ELR (cell line): ENCODE data around the gene CNN1.

ENCODE experiments used
- DNase-seq: peaks from one replicate; pipeline ENCODE4 v3.0.0-alpha.2; 2015; ENCODE audit warnings: low read depth

The CNN1 gene

DNA sequence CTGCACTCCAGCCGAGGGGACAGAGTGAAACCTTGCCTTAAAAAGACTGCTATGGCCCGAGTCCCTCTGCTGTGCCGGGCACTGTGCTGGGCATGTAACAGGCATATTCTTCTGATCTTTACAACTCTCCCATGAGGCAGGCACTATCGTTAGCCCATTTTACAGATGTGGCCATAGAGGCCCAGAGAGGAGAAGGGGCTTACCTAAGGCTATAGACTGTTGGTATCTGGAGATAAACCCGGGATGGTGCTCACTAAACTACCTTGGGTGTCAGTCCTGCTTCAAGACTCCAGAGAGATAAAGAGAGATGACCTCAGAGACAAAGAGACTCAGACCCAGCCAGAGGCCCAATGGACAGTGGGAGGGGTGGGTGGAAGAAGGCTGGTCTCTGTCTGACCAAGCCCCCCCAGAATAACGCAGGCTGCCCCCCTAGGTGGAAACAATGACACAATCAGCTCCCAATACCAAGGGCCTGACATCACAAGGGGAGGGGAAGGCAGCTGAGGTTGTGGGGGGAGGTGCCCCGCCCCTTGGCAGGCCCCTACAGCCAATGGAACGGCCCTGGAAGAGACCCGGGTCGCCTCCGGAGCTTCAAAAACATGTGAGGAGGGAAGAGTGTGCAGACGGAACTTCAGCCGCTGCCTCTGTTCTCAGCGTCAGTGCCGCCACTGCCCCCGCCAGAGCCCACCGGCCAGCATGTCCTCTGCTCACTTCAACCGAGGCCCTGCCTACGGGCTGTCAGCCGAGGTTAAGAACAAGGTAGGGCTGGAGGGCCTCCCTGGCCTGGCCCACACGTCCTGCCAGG lies at the start of gene CNN1:
Gene CNN1 (plus strand): TSS at position 620 of the 805 bp plus-strand sequence. CDS start 77 bp downstream, at position 697.
- DNase-seq, result peak; percentile 63

DNA sequence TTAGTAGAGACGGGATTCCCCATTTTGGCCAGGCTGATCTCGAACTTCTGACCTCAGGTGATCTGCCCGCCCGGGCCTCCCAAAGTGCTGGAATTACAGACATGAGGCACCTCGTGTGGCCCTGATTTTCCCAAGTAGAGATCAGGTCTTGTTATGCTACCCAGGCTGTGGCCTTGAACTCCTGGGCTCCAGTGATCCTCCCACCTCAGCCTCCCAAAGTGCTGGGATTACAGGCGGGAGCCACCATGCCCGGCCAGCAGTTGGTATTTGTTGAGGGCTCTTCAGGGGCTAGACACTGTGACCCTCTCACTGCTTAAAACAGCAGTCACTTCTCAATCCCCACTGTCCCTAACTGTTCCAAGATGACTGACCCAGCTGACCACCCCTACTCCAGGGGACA lies 49.3 kb upstream of the CNN1 start:
- DNase-seq, result no peak

DNA sequence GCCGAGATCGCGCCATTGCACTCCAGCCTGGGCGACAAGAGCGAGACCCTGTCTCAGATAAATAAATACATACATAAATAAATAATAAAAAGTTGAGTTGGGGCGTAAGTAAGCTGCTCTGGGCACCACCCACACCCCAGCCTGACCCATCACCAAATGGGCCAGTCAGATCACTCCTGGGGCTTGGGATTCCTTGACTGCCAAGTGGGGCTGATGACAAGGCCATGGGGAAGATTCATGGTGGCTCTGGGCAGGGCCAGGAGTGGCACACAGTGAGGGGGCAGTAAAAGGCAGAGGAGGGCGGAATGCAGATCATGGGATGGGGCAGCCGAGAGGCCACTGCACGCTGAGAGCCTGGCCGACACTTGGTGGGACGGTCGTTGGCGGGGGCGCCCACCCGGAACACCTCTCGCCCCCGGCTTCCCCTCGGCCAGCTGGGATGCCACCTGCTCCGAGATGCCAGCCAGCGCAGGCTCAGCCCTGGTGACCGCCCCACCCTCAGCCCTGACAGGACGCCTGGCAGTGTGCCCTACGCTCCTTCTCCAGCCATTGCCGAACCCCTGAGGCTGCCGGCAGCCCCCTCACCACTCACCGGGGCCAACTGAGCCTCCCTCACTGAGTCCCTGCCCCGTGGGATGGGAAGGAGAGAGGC lies 43.9 kb upstream of the CNN1 start:
- DNase-seq, result no peak

DNA sequence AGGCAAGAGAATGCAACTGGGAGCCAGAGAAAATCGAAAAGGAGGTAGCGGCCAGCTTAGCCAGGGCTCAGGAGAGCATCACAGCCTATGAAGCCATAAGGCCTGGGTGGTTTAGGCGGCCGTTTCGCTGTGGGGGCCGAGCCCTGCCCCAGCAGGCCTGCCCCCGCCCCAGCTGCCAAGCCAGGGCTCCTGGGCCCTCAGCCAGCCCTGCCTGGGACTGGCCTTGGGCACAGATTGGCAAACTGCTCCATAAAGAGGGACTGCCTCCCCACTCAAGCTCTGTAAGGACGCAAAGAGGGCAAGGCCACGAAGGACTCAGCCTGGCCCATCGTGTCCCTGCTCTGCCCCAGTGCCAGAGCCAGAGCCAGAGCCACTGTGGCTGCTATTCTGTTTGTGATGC lies 43.2 kb upstream of the CNN1 start:
- DNase-seq, result no peak

DNA sequence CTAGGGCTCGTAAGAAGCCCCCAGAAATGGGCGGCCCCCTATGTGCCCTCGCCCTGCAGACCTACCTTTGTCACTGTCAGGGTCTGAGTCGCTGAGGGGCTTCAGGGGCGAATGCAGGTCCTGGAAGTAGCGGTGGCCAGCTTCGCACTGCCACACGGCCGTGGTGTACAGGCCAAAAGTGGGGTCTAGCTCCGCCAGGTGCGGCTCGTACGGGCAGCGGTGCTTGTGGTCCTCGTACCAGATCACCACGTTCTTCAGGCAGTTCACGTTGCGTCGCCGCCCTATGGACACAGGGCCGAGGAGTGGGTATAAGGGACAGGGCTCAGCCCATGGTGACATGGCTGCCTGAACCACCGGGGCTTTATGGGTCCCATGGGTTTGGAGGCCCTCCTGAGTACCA lies 42.8 kb upstream of the CNN1 start:
- DNase-seq, result no peak

DNA sequence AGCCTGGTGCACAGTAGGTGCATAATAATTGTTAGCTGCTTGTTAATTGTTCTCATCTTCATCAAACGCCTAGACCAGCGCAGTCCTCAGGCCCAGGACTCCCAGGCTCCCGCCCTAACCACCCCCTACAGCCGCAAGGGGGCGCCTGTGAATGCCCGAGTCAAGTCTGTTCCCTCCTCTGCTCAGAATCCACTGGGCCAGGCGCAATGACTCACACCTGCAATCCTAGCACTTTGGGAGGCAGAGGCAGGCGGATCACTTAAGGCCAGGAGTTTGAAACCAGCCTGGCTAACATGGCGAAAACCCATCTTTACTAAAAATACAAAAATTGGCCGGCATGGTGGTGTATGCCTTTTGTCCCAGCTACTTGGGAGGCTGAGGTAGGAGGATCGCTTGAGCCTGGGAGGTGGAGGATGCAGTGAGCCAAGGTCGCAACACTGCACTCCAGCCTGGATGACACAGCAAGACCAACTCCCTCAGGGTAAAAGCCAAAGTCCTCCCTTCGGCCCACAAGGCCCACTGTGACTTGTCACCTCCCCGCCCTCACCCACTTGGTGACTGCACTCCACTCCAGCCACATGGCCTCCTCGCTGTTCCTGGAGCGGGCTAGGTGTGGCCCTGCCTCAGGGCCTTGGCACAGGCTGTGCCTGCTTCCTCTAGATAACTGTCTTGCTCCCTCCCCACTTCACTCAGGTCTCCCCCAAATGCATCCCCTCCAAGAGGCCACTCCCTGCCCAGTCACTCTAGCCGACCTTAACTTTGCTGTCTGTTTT lies 42.1 kb upstream of the CNN1 start:
- peak; percentile 93 for DNase-seq

DNA sequence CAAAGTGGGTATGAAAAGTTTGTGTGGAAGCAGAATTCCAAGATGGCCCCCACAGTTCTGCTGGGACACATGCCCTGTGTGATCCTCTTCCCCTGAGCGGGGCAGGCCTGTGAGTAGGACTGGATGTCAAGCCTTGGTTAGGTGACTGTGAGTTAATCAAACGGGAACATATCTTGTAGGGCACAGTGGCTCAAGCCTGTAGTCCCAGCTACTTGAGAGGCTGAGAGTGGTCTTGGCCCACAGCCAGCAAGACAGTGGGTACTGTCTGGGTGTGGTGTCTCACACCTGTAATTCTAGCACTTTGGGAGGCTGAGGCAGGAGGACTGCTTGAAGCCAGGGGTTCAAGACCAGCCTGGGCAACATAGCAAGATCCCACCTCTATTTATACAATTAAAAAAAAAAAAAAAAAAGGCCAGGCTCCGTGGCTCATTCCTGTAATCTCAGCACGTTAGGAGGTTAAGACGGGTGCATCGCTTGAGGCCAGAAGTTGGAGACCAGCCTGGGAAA lies 39.4 kb upstream of the CNN1 start:
- DNase-seq, result no peak

DNA sequence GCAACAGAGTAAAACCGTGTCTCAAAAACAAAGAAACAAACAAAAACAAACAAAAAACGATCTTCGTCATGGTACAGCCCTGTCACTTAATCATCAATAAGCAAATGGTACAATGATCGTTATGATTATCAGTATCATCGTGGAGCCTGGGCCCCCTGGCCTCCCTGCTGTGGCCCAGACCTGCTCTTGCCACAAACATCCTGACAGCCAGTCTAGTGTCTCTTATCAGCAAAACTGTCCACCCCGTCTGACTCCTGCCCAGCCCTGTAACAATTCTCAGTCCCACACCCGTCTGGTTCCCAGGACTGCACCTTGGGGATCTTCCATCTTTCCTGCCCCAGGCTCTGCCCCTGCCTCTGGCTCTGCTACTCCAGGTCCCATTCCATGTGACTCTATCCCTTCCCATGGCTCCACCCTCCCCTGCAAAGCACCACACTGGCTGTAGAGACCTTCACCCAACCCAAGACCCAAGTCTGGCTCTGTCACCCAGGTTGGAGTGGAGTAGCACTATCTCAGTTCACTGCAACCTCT lies 38.7 kb upstream of the CNN1 start:
- no peak for DNase-seq

DNA sequence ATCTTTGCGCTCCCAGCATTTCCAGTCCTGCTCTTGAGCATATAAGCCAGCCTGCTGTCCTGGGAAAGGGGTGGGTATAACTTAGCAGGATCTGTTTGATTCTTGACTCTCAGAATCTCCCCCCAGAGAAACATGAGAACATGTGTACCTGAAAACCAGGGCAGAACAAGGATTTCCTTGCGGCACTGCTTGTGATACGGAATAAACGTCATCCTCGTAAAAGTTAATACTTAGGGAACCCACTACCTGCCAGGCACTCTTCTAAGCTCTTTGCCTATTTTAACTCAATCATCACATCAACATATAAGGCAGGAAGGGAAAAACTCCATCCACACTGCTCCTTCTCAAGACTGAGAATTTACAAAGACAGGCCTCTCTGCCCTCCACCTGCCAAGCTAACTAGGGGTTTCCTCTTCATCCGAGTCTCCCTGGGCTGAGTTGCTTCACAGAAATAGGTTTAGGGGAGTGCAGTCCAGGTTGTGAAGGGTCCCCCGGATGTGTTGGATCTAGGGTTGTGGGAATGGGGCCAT lies 34.1 kb upstream of the CNN1 start:
- DNase-seq, result no peak

DNA sequence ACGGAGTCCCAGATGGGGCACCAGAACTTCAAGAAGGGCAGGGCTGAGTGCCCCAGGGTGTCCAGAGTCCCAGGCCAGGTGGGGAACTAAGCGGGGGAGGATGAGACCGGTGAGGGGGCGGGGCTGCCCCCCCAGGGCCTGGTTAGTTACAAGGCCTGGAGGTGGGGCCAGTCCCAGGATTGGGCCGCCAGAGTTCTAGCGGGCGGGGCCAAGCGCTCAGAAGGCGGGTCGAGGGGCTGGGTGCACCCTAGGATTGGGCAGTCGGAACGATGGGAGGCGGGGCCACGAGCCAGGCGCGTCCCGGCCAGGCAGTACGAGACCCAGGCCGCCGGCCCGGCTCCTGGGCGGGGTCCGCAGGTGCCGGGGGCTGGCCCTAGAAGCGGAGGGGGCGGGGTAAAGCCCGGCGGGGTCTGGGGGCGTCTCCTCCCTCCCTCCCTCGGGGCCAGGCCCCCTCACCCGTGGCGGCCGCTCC lies 33.6 kb upstream of the CNN1 start:
- peak; percentile 96 for DNase-seq

DNA sequence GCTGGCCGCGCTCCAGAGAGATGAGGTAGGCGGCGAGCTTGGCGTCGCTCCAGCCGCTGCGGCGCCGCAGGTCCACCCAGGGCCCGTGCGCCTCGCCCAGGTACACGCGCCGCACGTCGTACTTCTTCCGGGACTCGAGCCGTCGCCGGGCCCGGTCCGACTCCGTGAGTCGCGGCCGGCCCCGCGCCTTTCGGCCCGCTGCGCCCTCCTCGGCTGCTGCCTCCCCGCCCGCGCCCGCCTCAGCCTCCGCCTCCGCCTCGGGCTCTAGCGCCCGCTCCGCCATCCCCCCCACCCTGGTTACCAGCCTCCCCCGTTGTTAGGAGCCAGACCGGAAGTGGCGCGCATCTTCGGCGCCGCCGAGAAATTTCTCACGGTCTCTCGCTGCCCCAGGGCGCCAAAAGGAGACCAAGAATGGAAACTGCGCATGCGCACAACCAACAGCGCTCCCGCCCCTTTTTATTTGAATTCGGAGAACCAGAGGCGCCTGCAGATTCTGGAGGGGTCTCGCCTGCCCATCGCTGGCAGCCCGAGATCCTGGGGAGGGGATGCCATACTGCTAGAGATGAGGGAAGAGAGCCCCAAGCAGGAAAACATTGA lies 33.0 kb upstream of the CNN1 start, which contains the start of gene ZNF653:
Gene ZNF653 (minus strand): TSS at position 336 of the 597 bp plus-strand sequence. CDS start 53 bp downstream, at position 283.
- peak; percentile 97 for DNase-seq

DNA sequence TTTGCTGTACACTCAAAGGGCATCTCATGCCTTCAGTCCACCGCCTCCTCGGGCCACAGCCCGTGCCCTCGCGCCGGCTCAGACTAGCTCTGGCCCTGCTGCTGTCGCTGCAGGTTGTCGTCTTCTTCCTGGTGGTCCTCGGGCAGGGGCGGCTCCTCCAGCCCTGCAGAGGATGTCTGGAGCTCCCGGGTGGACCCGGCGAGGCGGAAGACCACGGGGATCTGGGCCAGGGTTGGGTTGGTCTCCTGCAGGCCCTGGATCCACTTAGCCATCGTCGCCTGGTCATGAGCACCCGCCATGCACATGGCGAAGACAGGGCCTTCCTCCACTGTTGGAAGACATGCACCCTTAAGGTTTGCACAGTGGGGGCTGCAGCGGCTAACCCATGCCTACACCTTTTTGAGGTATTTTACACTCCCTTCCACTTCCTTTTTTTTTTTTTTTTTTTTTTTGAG lies 32.5 kb upstream of the CNN1 start:
- no peak for DNase-seq

DNA sequence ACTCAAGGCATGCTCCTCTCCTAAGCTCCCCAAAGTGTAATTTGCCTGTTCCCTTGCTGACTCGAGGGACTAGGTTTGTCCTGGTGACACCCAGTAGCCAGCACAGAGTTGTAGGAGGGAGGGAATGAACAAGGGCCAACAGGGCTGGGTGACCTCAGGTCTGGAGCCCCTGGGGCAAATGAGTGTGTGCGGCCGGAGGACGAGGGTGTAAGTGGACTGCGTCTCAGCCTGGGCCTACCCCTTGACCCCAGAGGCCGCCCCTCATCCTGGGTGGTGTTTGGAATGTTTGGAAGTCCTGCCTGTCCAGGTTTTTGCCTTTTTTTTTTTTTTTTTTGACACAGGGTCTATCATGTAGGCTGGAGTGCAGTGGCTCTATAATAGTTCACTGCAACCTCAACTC lies 31.7 kb upstream of the CNN1 start:
- no peak for DNase-seq

DNA sequence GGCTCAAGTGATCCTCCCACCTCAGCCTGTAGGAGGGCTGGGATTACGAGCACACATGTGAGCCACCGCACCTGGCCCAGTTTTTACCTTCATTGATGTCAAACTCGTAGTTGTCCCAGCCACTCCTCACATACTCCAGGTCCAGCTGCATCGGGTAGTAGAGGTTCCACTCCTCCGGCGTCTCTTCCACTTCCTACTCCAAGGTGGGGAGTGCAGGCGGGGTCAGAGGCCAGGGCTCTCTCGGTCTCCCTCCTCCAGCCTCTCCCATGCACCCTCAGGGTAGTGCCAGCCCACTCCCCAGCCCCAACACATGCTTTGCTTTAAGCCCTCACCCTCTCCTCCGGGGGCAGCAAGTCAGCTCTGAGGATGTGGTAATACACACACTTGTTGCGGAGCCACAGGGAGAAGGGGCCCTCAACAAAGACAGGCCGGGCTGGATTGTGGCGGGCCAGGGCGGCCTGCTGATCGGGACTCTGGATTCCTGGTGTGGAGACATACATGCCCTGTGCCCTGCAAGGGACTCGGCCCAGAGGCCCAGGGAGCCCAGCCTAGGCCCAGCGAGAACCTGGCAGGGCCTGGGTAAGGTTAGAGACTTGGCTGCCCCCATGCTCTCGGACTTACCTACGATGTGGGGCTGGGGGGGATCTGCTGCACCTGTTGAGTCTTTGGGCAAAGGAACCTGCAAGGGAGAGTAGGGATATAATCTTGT lies 31.1 kb upstream of the CNN1 start:
- no peak for DNase-seq

DNA sequence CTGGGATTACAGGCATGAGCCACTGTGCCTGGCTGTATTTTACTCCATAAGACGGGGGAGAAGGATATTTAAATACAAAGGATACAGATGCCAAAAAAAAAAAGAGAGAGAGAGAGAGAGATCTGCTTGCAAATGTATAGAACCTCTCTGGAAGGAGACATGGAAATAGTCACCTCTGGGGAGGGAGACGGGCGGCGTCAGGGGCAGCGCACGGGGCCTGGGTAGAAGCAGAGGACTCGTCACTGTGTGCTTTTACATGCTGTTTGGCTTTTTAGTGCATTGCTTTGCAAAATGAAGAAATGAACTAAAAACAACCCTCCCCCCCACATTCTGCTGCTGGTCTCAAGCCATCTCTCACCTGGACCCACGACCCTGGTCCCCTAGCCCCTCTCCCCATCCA lies 28.2 kb upstream of the CNN1 start:
- no peak for DNase-seq

DNA sequence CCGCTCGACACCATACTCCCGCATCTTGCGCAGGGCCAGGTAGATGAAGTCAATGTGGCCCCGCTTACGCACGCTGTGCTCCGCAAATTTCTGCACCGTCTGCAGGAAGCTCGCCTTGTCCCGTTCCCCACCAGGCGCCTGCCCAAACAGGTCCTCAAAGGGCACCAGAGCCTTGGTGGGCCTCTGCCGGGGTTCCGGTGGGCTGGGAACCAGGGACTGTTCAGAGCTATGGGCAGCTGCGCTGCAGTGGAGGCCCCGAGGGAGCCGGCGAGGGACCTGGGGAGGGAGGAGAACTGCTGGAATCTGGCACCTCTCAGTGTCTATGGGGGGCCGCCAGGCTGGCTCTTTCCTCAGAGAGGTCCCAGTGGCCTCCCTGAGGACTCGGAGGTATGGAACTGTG lies 24.7 kb upstream of the CNN1 start:
- DNase-seq, result no peak

DNA sequence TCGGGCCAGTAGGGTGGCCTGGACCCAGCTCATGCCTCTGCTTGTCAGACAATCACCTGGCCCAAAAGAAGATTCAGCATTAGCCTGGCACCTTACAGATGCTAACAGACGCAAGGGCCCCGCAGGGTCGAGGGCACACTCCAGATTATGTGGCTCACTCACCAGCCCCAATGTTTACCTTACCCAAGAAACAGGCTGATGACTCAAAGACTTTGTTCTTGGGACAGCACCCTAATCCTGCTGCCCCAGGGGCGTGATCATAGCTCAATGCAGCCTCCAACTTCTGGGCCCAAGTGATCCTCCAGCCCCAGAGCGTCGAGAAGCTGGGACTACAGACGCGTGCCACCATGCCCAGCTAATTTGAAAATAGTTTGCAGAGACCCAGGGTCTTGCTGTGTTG lies 19.5 kb upstream of the CNN1 start:
- DNase-seq, result peak; percentile 31

DNA sequence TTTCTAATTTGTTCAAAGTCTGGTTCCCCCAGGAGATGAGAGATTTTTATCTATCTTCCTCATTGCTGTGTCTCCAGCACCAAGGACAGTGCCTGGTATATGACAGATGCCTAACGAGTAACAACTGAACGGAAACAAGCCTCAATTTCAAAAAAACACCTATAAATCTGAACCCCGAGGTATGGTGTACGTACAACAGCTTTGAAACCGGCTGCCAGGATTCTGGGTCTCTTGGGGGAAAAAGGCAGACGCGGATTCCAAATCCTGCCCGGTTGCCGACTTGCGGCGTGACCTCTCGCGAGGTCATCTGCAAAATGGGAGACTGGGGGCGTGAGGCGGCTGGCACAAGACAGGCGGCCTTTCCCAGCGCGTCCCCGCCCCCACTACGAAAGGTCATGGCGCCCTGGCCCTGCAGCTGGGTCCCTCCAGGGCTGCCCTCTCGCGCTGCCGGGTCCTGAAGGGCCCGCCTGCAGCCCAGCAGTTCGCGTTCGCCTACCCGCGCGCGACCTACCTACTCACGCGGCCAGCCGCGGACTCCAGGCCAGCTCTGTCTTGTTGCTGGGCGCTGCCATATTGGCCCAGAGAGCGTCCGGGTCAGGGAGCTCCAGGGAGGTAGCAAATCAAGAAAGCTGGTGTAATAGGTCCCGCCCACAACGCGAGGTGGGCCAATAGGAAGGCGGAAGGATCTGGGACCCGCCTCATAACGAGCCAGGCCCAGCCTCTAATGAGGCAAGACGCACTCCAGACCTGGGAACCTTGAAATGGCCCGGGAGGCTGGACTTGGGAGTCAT lies 9.9 kb upstream of the CNN1 start, which contains the start of gene ECSIT:
Gene ECSIT (minus strand): TSS at position 584 of the 791 bp plus-strand sequence. CDS start 9,964 bp downstream, outside the sequence.
- DNase-seq, result peak; percentile 100

DNA sequence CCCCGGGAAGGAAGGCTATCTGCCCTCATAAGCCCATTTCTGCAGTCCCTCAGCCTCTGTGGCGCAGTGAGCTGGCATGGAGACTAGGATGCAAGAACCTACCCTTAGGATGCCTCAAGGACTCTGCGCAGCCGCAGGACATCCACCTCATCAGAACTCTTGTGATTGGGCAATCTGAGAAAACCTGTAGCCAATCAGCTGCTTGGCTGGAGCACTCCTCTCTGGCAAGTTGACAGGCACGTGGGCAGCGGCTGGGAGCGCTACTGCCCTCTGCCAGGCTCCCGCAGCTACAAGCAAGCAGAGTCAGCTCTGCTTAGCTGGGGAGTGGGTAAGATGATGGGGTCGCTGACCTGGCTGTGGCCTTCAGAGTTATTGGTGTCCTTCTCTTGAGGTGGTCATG lies 8.2 kb upstream of the CNN1 start:
- DNase-seq, result peak; percentile 57

DNA sequence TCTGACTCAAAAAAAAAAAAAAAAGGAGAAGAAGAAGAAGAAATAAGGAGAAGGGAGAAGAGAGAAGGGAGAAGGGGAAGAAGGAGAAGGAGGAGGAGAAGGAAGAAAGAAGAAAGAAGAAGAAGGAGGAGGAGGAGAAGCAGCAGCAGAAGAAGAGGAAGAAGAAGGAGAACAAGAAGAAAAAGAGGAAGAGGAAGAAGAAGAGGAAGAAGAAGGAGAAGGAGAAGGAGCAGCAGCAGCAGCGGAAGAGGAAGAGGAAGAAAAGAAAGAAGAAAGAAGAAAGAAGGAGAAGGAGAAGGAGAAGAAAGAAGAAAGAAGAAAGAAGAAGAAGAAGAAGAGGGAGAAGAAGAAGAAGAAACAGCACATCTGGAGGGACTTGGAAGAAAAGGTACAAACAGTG lies 4.1 kb upstream of the CNN1 start:
- DNase-seq, result no peak
